KOPT-K1 (cell line): Measurements from ENCODE around the gene ATP6V0B.

ENCODE experiments used
- H3K27ac ChIP-seq: fragments of 200-600 bp; sonication (generic); 2 replicates; pipeline ENCODE4 v1.5.1; 2016; ENCODE audit warnings: antibody characterized with exemption, mild to moderate bottlenecking, low read depth, low read length; ENCODE audit not compliant: poor library complexity, severe bottlenecking
- H3K36me3 ChIP-seq: fragments of 200-600 bp; sonication (generic); 2 replicates; pipeline ENCODE4 v1.5.1; 2017; ENCODE audit warnings: antibody characterized with exemption, mild to moderate bottlenecking, low read length, moderate library complexity; ENCODE audit not compliant: insufficient read depth
- H3K9me3 ChIP-seq: fragments of 200-600 bp; sonication (generic); 2 replicates; pipeline ENCODE4 v1.5.1; 2017; ENCODE audit warnings: antibody characterized with exemption, low read length, mild to moderate bottlenecking; ENCODE audit not compliant: insufficient read depth, poor library complexity, severe bottlenecking

ATP6V0B gene

GRCh38 chr1:44014365-44015104 lies 39.8 kb downstream of the ATP6V0B start:
- no peak overlapping the region for H3K27ac ChIP-seq
- no peaks in the 10 kb centered on the region for H3K36me3 ChIP-seq
- no peaks in the 10 kb centered on the region for H3K9me3 ChIP-seq

GRCh38 chr1:44015206-44015605 lies 40.4 kb downstream of the ATP6V0B start:
- H3K27ac ChIP-seq, result no peak overlapping the region
- no peaks in the 10 kb centered on the region for H3K9me3 ChIP-seq
- H3K36me3 ChIP-seq, result no peaks in the 10 kb centered on the region

- no peak overlapping the region for H3K27ac ChIP-seq
- H3K36me3 ChIP-seq, result no peaks in the 10 kb centered on the region
- no peaks in the 10 kb centered on the region for H3K9me3 ChIP-seq
Measured at GRCh38 chr1:44016041-44016889, 41.5 kb downstream of the ATP6V0B start.

GRCh38 chr1:44016890-44017400 lies 42.2 kb downstream of the ATP6V0B start:
- no peaks in the 10 kb centered on the region for H3K9me3 ChIP-seq
- no peaks in the 10 kb centered on the region for H3K36me3 ChIP-seq
- H3K27ac ChIP-seq, result no peak overlapping the region

- H3K27ac ChIP-seq, result no peak overlapping the region
- H3K36me3 ChIP-seq, result no peaks in the 10 kb centered on the region
- H3K9me3 ChIP-seq, result no peaks in the 10 kb centered on the region
Measured at GRCh38 chr1:44019466-44019948, 44.7 kb downstream of the ATP6V0B start.

- H3K36me3 ChIP-seq, result no peaks in the 10 kb centered on the region
- no peaks in the 10 kb centered on the region for H3K9me3 ChIP-seq
- no peak overlapping the region for H3K27ac ChIP-seq
Measured at GRCh38 chr1:44020464-44020863, 45.7 kb downstream of the ATP6V0B start.

- Histone ChIP-seq H3K36me3 (no peaks in the 10 kb centered on the region), H3K9me3 (no peaks in the 10 kb centered on the region), H3K27ac (no peak overlapping the region)
Measured at GRCh38 chr1:44021156-44021555, 46.4 kb downstream of the ATP6V0B start.

- H3K27ac ChIP-seq, result no peak overlapping the region
- H3K9me3 ChIP-seq, result no peaks in the 10 kb centered on the region
- H3K36me3 ChIP-seq, result no peaks in the 10 kb centered on the region
Measured at GRCh38 chr1:44021581-44022321, 47.0 kb downstream of the ATP6V0B start.

- Histone ChIP-seq H3K36me3 (no peaks in the 10 kb centered on the region), H3K9me3 (no peaks in the 10 kb centered on the region), H3K27ac (no peak overlapping the region)
Measured at GRCh38 chr1:44024031-44024902, 49.5 kb downstream of the ATP6V0B start.

- no peaks in the 10 kb centered on the region for H3K9me3 ChIP-seq
- H3K36me3 ChIP-seq, result no peaks in the 10 kb centered on the region
- no peak overlapping the region for H3K27ac ChIP-seq
Measured at GRCh38 chr1:44024903-44025525, 50.3 kb downstream of the ATP6V0B start.

- Histone ChIP-seq H3K27ac (no peak overlapping the region), H3K9me3 (no peaks in the 10 kb centered on the region), H3K36me3 (no peaks in the 10 kb centered on the region)
Measured at GRCh38 chr1:44025816-44026215, 51.1 kb downstream of the ATP6V0B start.

GRCh38 chr1:44027320-44027719 lies 52.6 kb downstream of the ATP6V0B start:
- Histone ChIP-seq H3K27ac (no peak overlapping the region), H3K9me3 (no peaks in the 10 kb centered on the region), H3K36me3 (no peaks in the 10 kb centered on the region)
